Fibroblast of lung (primary cell): Measurements from ENCODE around the gene ZFAND2A. TPM values are rescaled to one million over a fixed set of nuclear protein-coding genes. Genes with fewer than 3 reads are reported as not detected.
"Not testable (repeated sequence)": the region's sequence is repeated elsewhere in the genome, so short reads cannot be mapped to it uniquely, and the experiment has no call there.

Experiments used
- DNase-seq, 2 donors: peaks; one replicate each; pipeline versions ENCODE4 v3.0.0 to v3.0.0-alpha.2; 2010; ENCODE audit warnings: low read depth in 2 of 2
- H2AFZ ChIP-seq: 2 replicates; pipeline ENCODE4 v1.5.1; 2012; ENCODE audit warnings: low read length, control low read depth, inconsistent platforms
- H3K27ac ChIP-seq: 2 replicates; pipeline ENCODE4 v1.5.1; 2011; ENCODE audit warnings: low read length, control low read depth; ENCODE audit not compliant: insufficient read depth
- H3K27me3 ChIP-seq: 2 replicates; pipeline ENCODE4 v1.5.1; 2011; ENCODE audit warnings: mild to moderate bottlenecking, low read length; ENCODE audit not compliant: control insufficient read depth, insufficient read depth
- H3K36me3 ChIP-seq: 2 replicates; pipeline ENCODE4 v1.5.1; 2011; ENCODE audit warnings: low read length; ENCODE audit not compliant: control insufficient read depth, insufficient read depth
- H3K4me1 ChIP-seq: 2 replicates; pipeline ENCODE4 v1.5.1; 2011; ENCODE audit warnings: low read length; ENCODE audit not compliant: control insufficient read depth, insufficient read depth; ENCODE audit errors: extremely low read depth
- H3K4me2 ChIP-seq: 2 replicates; pipeline ENCODE4 v1.5.1; 2011; ENCODE audit warnings: low read length, control low read depth; ENCODE audit not compliant: insufficient read depth; ENCODE audit errors: extremely low read depth
- H3K4me3 ChIP-seq, 4 experiments: fragments of 200-600 bp in 1 of 4; sonication (generic) in 1 of 4; replicated peaks in 1 of 4; 2 replicates each; pipeline ENCODE4 v1.5.1; 2011 to 2016; ENCODE audit warnings: low read length in 4 of 4, low read depth in 3 of 4, mild to moderate bottlenecking in 3 of 4, control low read depth in 2 of 4, inconsistent platforms in 1 of 4, mixed read lengths in 1 of 4; ENCODE audit not compliant: insufficient read depth in 1 of 4; ENCODE audit errors: control extremely low read depth in 1 of 4
- H3K79me2 ChIP-seq: 2 replicates; pipeline ENCODE4 v1.5.1; 2012; ENCODE audit warnings: mild to moderate bottlenecking, low read length, inconsistent platforms; ENCODE audit not compliant: control insufficient read depth, insufficient read depth
- H3K9ac ChIP-seq: 2 replicates; pipeline ENCODE4 v1.5.1; 2011; ENCODE audit warnings: mild to moderate bottlenecking, low read length, control low read depth; ENCODE audit not compliant: insufficient read depth
- H3K9me3 ChIP-seq: 2 replicates; pipeline ENCODE4 v1.5.1; 2012; ENCODE audit warnings: low read depth, low read length; ENCODE audit not compliant: control insufficient read depth, insufficient read depth
- H4K20me1 ChIP-seq: 2 replicates; pipeline ENCODE4 v1.5.1; 2011; ENCODE audit warnings: low read length; ENCODE audit not compliant: control insufficient read depth, insufficient read depth; ENCODE audit errors: extremely low read depth
- EZH2 ChIP-seq: IDR thresholded peaks from 2 replicates; pipeline ENCODE4 v1.5.1; 2012; ENCODE audit warnings: low read length, control low read depth, mild to moderate bottlenecking; ENCODE audit errors: missing control alignments
- polyA plus RNA-seq, 2 donors: library from polyadenylated mRNA; depleted of rRNA in 1 of 2; stranded (reverse) in 1 of 2; unstranded in 1 of 2; fragments of >200 nt; gene quantifications; 2 replicates each; pipeline ENCODE4 v1.2.1, GENCODE V29; 2011 to 2012; ENCODE audit warnings: missing spikeins in 1 of 2
- total RNA-seq: library from RNA; depleted of rRNA; stranded (reverse); fragments of >200 nt; gene quantifications from 2 replicates; pipeline ENCODE4 v1.2.1, GENCODE V29; 2014
- TF ChIP-seq, protein P1 (sequence below), 2 donors: IDR thresholded peaks in 1 of 2; conservative IDR thresholded peaks in 1 of 2; 1 replicate in 1 of 2; 2 replicates in 1 of 2; pipeline ENCODE4 v1.5.1; 2011 to 2012; ENCODE audit warnings: low read length in 2 of 2, control low read depth in 1 of 2, inconsistent platforms in 1 of 2, low read depth in 1 of 2, mild to moderate bottlenecking in 1 of 2

The ZFAND2A gene
- total and polyA plus RNA-seq, 2 donors (not counting 1 experiment from before 2014, with no cell fraction given) = 20.5 to 35.1 TPM

DNA sequence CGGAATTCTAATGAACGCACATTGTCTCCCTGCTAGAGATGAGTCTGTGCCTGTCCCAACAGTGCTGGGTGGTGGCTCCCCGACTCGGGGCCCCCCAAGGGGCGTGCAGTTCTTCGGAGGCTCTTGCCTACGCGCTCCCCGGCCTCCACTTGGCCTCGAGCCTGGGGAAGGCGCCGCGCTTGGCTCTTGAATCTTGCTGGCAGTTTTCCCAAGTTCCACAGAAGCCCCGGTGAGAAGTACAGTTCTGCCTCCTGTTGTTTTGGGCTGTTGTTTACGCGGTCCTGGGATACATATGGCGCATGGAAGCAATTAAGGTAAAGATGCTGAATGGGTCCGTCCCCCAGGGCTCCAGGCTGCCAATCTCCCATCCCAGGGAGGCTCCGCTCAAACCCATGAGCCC lies 40.0 kb upstream of the ZFAND2A start:
- Histone ChIP-seq H3K4me1 (no peaks in the 10 kb centered on the region), H4K20me1 (no peaks in the 10 kb centered on the region), H3K27me3 (peaks cover 7% of the 10 kb centered on the region), H3K4me2 (no peak overlapping the region), H3K79me2 (no peaks in the 10 kb centered on the region), H2AFZ (no peak overlapping the region), H3K27ac (no peak overlapping the region), H3K36me3 (no peaks in the 10 kb centered on the region), H3K4me3 (no peak overlapping the region), H3K9me3 (no peaks in the 10 kb centered on the region), H3K9ac (no peak overlapping the region)
- no peak for TF ChIP-seq EZH2
- TF ChIP-seq, protein P1, sequence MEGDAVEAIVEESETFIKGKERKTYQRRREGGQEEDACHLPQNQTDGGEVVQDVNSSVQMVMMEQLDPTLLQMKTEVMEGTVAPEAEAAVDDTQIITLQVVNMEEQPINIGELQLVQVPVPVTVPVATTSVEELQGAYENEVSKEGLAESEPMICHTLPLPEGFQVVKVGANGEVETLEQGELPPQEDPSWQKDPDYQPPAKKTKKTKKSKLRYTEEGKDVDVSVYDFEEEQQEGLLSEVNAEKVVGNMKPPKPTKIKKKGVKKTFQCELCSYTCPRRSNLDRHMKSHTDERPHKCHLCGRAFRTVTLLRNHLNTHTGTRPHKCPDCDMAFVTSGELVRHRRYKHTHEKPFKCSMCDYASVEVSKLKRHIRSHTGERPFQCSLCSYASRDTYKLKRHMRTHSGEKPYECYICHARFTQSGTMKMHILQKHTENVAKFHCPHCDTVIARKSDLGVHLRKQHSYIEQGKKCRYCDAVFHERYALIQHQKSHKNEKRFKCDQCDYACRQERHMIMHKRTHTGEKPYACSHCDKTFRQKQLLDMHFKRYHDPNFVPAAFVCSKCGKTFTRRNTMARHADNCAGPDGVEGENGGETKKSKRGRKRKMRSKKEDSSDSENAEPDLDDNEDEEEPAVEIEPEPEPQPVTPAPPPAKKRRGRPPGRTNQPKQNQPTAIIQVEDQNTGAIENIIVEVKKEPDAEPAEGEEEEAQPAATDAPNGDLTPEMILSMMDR (conservative IDR thresholded peaks at IDR 0.05 in 1 of 2, IDR thresholded peaks at IDR 0.05 in 1 of 2; ENCODE audit: low read depth in 1 of 2, low read length in 2 of 2) = no peak
- peak; percentile 22 to 45 for DNase-seq

DNA sequence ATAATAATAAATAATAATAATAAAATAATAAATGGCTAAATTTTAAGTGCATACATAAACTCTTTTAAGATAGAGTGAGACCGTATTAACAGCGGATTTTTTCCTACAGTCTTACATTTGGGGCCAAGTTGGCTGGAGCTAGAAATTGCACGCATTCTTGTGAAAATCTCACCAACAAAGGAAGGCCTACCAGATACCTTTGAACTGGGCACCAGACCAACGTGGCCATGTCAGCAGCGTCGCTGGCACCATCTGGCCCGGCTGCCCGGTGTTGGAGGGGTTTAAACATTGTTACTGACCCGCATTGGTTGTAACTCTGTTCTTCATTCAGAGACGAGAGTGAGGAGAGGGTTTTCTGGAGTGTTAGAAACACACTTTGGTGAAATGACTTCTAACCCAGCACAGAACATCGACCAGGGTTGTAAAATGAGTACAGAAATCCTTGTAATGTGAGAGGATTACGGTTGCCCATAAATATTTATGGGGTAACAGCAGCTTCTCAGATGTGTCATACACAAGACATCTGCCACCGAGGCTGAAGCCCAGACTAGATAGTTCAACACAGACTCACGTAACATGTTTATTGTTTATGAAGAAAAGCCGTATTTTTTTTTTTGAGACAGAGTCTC lies 38.1 kb upstream of the ZFAND2A start:
- Histone ChIP-seq H3K4me3 (no peak overlapping the region), H2AFZ (no peak overlapping the region), H3K9me3 (no peaks in the 10 kb centered on the region), H3K36me3 (no peaks in the 10 kb centered on the region), H3K27me3 (peaks cover 4% of the 10 kb centered on the region), H3K79me2 (no peaks in the 10 kb centered on the region), H3K4me2 (peak overlapping the region; percentile 69), H4K20me1 (no peaks in the 10 kb centered on the region), H3K27ac (peak overlapping the region; percentile 42), H3K9ac (no peak overlapping the region), H3K4me1 (no peaks in the 10 kb centered on the region)
- peak; percentile 78 to 79 for DNase-seq
- TF ChIP-seq, protein P1 (conservative IDR thresholded peaks at IDR 0.05 in 1 of 2, IDR thresholded peaks at IDR 0.05 in 1 of 2; ENCODE audit: low read depth in 1 of 2, low read length in 2 of 2) = no peak
- TF ChIP-seq EZH2 = no peak

DNA sequence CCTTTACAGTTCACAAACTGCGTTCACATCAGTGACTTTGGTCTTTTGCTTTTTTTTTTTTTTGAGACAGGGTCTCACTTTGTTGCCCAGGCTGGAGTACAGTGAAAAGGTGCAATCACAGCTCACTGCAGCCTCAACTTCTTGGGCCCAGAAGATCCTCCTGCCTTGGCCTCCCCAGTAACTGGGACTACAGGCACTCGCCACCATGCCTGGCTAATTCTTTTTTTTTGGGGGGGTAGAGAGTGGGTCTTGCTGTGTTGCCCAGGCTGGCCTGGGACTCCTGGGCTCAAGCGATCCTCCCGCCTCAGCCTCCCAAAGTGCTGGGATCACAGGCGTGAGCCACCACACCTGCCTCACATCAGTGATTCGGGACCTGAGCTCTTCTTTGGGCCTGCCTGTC lies 37.0 kb upstream of the ZFAND2A start:
- peaks cover 4% of the 10 kb centered on the region for H3K27me3 ChIP-seq

DNA sequence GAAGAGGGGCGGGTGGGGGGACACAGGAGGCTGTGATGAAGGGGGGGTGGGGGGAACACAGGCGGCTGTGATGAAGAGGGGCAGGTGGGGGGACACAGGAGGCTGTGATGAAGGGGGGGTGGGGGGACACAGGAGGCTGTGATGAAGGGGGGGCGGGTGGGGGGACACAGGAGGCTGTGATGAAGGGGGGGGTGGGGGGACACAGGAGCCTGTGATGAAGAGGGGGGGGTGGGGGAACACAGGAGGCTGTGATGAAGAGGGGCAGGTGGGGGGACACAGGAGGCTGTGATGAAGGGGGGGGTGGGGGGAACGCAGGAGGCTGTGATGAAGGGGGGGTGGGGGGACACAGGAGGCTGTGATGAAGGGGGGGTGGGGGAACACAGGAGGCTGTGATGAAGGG lies 36.4 kb upstream of the ZFAND2A start:
- H3K4me2 ChIP-seq, H3K36me3 ChIP-seq, H3K79me2 ChIP-seq, H2AFZ ChIP-seq, H3K9ac ChIP-seq, H4K20me1 ChIP-seq, H3K9me3 ChIP-seq, DNase-seq, H3K27ac ChIP-seq, H3K4me1 ChIP-seq, H3K27me3 ChIP-seq, H3K4me3 ChIP-seq: not testable (repeated sequence)

More for the DNA sequence above, 37.0 kb upstream of the ZFAND2A start:
- no peak overlapping the region for H2AFZ ChIP-seq
- no peak overlapping the region for H3K27ac ChIP-seq
- peaks cover 3% of the 10 kb centered on the region for H3K4me1 ChIP-seq
- H3K79me2 ChIP-seq = no peaks in the 10 kb centered on the region
- H3K4me2 ChIP-seq = no peak overlapping the region
- no peak for DNase-seq
- no peak overlapping the region for H3K4me3 ChIP-seq
- H3K9me3 ChIP-seq = no peaks in the 10 kb centered on the region
- no peaks in the 10 kb centered on the region for H4K20me1 ChIP-seq
- no peak overlapping the region for H3K9ac ChIP-seq
- H3K36me3 ChIP-seq = no peaks in the 10 kb centered on the region
- TF ChIP-seq EZH2 = no peak
- TF ChIP-seq, protein P1 (conservative IDR thresholded peaks at IDR 0.05 in 1 of 2, IDR thresholded peaks at IDR 0.05 in 1 of 2; ENCODE audit: low read depth in 1 of 2, low read length in 2 of 2) = no peak
